ENCODE results near the gene MFSD6L.

MFSD6L gene

GRCh38 chr17:8791248-8791909, 7.8 kb downstream of the MFSD6L start:
- no peak for DNase-seq (ENCODE audit: low spot score)
- TF ChIP-seq, protein P1, sequence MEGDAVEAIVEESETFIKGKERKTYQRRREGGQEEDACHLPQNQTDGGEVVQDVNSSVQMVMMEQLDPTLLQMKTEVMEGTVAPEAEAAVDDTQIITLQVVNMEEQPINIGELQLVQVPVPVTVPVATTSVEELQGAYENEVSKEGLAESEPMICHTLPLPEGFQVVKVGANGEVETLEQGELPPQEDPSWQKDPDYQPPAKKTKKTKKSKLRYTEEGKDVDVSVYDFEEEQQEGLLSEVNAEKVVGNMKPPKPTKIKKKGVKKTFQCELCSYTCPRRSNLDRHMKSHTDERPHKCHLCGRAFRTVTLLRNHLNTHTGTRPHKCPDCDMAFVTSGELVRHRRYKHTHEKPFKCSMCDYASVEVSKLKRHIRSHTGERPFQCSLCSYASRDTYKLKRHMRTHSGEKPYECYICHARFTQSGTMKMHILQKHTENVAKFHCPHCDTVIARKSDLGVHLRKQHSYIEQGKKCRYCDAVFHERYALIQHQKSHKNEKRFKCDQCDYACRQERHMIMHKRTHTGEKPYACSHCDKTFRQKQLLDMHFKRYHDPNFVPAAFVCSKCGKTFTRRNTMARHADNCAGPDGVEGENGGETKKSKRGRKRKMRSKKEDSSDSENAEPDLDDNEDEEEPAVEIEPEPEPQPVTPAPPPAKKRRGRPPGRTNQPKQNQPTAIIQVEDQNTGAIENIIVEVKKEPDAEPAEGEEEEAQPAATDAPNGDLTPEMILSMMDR (IDR thresholded peaks at IDR 0.05; ENCODE audit: extremely low read depth, missing control alignments), result no peak

GRCh38 chr17:8789743-8790142, 9.4 kb downstream of the MFSD6L start:
- TF ChIP-seq, protein P1 (IDR thresholded peaks at IDR 0.05; ENCODE audit: extremely low read depth, missing control alignments), result no peak
- no peak for DNase-seq (ENCODE audit: low spot score)

DNA sequence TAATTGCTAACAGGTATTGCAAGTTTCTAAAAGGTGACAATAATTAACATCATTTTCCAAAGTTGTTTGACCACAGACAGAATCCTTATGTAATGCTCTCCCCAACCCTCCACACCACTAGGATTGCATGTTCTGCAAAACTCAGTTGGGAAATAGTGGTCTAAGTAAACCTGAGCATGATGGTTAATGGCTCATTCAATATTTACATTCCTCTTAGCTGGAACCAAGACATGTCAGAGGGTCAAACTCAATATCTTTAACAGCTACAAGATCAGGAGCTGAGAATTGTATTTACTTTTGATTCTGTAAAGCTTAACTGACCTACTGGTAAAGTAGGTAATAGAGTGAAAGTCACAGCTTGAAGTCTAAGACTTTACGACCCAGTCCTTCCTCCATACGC, 10.2 kb downstream of the MFSD6L start:
- DNase-seq (ENCODE audit: low spot score), result no peak
- TF ChIP-seq, protein P1 (IDR thresholded peaks at IDR 0.05; ENCODE audit: extremely low read depth, missing control alignments), result no peak

DNA sequence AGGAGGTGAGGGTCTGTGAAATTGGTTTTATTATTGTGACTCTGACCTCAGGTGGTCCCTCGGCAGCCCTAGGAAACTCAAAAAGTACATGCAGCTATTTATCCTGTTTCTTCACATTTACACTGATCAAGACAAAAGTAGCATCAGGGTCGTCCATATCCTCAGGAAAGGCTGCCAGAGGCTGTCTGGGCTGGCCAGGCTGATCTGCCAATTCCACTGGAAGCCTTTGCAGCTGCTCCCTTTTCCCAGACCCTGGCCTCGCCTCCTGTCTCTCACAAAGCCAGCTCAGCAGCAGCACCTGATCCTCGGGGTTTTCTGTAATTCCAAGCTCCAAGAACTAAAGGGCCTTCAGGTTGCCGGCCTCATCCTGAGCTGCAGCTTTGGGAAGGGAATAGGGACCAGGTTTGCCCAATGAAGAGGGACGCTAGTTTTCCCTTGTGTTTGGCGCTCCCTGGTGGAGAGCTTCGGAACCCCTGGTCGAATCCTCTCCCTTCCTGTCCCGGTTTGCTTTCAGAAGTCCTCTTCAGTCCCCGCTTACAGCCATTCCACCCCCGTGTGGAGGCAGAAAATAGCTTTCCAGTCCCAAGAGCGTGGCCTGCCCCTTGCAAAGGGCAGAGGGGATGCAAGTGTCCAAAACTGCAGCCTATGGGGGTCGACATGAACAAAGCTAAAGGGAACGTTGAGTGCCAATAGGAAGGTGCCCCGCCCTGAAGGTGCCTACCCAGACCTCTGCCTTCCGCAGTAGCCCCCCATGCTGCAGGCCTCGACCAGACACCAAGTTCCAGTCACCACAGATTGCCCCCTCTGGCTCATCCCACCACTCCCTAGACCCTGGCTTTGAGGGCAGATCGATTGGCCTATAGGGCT, 13.4 kb downstream of the MFSD6L start:
- peak; percentile 69 for DNase-seq (ENCODE audit: low spot score)
- TF ChIP-seq, protein P1 (IDR thresholded peaks at IDR 0.05; ENCODE audit: extremely low read depth, missing control alignments), result peak; percentile 74

GRCh38 chr17:8782176-8782575, 17.0 kb downstream of the MFSD6L start:
- no peak for DNase-seq (ENCODE audit: low spot score)
- TF ChIP-seq, protein P1 (IDR thresholded peaks at IDR 0.05; ENCODE audit: extremely low read depth, missing control alignments), result no peak

DNA sequence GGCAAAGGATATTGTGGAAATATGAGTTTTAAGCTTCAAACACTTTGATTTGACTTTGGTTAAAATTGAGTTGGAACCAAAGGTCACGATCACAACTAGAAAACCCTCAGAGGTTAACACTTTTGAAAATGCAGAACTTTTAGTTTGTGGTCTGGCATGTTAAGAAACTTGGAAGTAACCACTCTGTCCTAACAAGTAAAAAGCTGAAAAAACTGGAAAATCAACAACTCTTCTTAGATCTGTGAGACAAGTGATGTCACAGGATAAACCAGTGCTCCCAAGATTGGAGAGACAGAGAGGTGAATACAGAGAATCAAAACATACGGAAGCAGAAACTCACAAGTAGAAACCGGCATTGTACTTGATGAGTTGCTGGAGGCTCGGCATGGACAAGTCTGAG, 17.4 kb downstream of the MFSD6L start:
- DNase-seq (ENCODE audit: low spot score), result no peak
- TF ChIP-seq, protein P1 (IDR thresholded peaks at IDR 0.05; ENCODE audit: extremely low read depth, missing control alignments), result no peak

DNA sequence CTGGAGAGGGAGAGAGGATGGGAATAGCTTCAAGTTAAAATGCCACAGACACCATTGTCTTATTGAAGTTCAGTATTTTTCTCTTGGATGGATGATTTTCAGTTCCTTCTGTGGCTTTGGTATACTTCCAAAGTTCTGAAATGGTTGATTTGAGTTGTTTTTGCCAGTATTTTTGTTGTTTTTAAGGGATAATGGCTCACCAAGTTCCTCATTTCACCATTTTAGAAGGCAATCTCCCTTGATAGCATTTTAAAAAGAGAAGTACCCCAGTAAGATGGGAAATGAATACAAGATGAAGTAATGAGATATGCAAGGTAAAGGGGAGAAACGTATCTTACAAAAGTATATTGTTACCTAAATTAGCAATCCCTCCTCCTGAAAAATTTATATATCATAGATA, 22.3 kb downstream of the MFSD6L start:
- no peak for DNase-seq (ENCODE audit: low spot score)
- TF ChIP-seq, protein P1 (IDR thresholded peaks at IDR 0.05; ENCODE audit: extremely low read depth, missing control alignments), result no peak
